Umbilical cord (tissue), 2 donors: ENCODE data around the gene SUGCT. TPM values are rescaled to one million over a fixed set of nuclear protein-coding genes. Genes with fewer than 3 reads are reported as not detected.
"Not testable (repeated sequence)": the region's sequence is repeated elsewhere in the genome, so short reads cannot be mapped to it uniquely, and the experiment has no call there.

Experiments used
- DNase-seq: peaks from one replicate; pipeline ENCODE4 v3.0.0-alpha.2; 2015; ENCODE audit warnings: low spot score
- total RNA-seq: library from RNA; depleted of rRNA; stranded (reverse); fragments of >200 nt; gene quantifications from one replicate; pipeline ENCODE4 v1.2.3, GENCODE V29; 2014; ENCODE audit warnings: low replicate concordance; ENCODE audit not compliant: insufficient read depth

Gene SUGCT
- 33.5 TPM for total RNA-seq

DNA sequence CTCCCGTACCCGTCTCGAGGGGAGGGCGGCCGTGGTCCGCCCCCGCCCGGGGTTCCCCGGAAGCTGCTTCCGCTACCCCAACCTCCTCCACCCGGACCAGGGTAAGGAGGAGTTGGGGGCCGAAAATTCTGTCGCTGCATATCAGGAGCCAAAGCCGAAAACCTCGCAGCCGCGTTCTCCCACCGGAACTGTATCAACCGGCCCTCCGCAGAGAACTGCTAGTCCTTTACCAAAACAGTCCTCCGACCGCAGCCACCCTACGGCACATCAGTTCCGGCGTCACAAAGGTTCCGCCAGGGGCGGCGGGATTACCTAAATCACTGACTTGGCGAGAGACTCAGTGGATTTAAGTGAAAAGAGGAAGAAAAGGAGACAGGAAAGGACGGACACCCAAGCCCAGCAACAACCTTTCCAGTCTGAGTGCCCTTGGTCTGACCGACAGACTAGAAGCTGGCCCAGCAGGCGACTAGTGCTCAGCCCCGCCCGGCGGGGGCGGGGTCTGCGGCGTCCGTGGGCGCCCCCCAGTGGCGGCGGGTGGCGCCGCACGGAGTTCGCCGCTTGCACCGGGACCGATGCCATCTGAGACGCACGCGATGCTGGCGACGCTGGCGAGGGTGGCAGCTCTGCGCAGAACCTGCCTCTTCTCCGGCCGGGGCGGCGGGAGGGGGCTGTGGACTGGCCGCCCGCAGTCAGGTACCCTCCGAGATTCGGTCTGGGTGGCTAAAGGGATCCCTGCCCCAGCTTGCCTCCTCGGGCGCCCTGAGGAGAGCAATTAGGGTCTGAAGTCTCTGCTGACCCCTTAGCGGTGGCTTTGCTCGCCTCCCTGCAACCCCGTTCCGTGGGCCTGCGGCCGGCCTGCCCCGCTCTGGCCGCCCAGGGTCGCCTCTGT lies at the start of gene SUGCT, which contains the start of gene MPLKIP:
Gene SUGCT, plus strand, starts transcription at position 578 of the 889 bp plus-strand sequence.
Gene MPLKIP, minus strand, starts transcription at position 195 of the 889 bp plus-strand sequence. Its CDS starts 55 bp downstream, at position 140.
- DNase-seq: peak; percentile 87

DNA sequence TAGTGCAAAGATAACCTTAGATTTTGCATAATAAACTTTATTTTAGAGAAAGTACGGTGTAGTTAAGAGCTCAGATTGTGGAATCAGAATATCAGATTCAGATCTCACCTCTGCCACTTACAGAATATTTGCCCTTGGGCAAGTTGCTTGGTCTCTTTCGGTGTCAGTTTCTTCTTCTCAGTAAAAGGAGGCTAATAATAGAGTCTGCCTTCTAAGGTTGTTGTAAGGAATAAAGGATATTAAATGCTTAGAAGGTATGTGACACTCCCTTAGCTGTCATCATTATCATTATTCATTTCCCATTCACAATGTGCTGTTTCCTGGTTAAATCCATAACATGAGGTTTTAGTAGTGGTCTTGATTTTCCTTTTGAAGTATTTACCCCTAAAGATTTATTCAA lies 42.6 kb upstream of the SUGCT start:
- no peak for DNase-seq

DNA sequence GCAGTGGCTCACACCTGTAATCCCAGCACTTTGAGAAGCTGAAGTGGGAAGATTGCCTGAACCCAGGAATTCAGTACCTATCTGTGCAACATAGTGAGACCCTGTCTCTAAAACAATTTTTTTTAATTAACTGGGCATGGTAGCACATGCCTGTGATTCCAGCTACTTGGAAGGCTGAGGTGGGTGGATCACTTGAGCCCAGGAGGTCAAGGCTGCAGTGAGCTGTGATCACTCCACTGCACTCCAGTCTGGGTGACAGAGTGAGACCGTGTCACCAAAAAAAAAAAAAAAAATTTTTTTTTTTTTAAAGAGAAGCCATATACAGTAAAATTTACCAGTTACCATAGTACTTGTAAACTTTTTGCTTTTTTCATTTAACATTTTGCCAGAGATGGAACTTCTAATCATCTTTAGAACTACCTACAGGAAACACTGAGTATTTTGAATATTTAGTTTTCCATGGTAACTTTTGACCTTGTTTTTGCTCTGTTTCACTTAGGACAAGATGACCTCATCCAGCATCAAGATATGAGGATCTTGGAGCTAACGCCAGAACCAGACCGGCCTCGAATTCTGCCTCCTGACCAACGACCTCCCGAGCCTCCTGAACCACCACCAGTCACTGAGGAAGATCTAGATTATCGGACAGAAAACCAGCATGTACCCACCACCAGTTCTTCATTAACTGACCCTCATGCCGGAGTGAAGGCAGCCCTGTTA lies 41.0 kb upstream of the SUGCT start:
- DNase-seq: no peak

DNA sequence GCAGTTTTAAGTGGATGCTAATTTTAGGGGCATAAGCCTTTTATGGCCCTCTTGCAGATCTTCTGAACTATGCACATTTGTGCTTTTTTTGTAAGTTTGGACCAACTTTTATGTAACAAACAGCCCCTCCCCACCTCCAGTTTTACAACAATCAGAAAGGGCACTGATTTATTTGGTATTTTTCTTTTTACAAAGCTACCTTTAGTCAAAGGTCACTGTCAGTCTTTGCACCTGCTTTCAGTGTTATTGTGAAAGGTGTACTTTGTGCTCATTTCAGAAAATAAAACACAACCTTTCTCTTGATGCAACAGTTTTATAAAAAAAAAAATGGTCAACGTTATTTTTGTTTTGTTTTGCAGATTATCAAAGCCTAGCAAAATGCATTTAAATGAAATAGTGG lies 39.6 kb upstream of the SUGCT start:
- DNase-seq: peak; percentile 21

DNA sequence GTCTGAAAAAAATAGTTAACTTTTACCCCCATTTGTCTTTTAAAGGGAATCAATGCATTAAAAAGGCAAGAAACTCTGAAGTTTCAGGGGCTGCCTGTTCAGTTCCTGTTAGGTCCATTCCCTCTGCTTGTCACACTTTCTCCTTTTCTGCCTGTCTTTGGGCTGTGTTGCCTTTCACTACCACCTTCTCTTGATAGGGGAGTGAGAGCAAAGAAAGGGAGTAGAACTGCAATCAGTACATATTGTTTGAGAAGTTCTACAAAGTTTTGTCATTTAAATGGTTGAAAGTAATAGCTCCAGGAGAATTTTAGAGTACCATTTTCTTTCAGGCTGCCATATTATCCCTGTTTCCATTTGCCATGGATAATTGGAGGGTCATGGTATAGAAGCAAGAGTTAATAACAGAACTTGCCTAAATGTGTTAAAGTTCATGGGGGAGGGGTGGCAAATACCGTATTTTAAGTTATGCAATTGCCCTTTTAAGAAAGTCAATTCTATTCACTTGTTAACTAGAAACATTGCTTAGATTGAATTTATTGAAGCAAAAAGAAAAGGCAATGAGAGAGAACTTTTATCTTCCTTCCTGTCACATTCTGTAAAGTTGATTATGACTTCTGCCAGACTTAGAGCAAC lies 39.0 kb upstream of the SUGCT start:
- no peak for DNase-seq

DNA sequence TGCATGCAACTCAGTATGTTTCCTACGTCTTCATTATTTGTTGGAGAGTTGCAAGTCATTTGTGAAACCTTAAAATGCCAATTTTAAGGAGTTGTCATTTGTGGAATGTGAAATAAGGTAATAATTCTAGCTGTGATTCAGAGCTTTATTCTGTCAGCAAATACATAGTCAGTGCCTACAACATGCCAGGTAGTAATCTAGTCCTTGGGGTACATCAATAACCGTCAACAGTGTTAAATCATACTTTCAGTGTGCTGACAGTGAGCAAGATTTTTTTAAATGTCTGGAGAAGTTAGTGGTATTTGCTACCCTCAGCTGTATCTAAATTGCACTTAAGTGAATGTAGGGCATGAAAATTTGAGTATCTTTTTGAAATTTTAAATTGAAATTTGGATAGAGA lies 37.1 kb upstream of the SUGCT start:
- peak; percentile 18 for DNase-seq

DNA sequence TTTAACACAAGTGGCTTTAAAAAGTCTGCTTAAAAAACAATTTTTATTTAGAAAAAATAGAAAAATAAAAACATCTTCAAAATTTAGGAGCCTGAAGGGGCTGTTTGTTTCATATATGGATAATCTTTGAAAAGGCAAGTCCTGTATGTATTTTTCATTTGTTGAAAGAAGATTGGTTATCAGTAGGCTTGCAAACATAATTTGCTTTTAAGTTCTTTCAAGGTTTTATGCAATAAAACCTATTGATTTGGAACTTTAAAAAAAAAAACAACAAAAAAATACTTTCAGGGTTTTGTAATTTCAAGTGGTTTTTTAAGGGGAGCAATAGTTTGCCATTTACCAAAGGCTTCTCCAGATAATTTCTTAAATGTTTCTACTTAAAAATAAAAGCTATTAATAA lies 36.0 kb upstream of the SUGCT start:
- DNase-seq: no peak

DNA sequence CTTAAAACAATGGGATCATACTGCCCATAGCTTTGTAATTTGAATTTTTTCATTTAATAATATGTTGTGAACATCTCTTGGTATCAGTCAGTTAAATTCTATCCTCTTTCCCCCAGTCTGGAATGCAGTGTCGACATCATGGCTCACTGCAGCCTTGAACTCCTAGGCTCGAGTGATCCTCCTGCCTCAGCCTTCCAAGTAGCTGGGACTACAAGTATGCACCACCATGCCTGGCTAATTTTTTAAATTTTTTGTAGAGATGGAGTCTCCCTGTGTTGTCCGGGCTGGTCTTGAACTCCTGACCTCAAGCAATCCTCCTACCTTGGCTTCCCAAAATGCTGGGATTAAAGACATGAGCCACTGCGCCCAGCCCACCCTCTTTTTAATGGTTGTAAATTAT lies 35.0 kb upstream of the SUGCT start:
- no peak for DNase-seq

DNA sequence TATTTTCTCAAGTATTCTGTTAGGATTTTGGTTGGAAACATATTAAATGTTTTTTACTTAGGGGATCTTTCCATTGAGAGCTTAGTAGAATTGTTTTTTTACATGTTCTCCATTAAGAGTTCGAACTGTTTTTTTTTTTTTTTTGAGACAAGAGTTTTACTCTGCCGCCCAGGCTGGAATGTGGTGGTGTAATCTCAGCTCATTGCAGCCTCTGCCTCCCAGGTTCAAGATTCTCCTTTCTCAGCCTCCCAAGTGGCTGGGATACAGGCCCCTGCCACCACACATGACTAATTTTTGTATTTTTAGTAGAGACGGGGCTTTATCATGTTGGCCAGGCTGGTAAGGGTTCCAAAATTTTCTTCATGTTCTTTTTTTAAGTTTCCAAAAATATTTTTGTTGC lies 33.6 kb upstream of the SUGCT start:
- DNase-seq: no peak

DNA sequence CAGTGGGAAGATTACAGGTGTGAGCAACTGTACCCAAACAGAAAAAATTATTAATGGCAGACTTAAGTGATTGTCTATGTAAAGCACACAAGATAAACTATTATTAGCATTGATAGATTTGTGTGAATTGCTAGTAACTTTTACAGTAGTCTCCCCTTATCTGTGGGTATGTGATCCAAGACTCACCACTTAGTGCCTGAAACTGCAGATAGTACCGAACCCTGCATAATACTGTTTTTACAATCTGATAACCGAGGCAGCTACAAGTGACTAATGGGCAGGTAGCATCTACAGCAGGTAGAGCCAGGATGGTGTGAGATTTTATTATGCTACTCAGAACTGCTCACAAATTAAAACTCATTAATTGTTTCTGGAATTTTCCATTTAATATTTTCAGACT lies 31.9 kb upstream of the SUGCT start:
- DNase-seq: no peak

DNA sequence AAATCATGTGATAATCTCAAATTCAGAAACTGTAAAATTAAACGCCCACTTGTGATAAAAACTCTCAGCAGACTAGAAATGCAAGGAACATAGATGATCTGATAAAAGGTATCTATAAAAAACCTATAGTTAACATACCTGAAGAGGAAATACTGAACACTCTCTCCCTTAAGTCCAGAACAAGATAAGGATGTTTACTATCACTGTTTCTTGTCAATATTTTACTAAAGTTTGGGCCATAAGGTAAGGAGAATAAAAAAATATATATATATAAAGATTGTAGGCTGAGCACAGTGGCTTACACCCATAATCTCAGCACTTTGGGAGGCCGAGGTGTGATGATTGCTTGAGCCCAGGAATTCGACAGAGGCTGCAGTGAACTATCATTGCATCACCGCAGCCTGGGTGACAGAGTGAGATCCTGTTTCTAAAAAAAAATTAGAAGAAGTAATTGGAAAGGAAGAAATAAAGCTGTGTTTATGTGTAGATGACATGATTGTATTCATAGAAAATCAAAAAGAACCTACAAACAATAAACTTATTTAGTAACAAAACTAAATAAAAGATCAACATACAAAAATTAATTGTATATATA lies 28.8 kb upstream of the SUGCT start:
- DNase-seq: no peak

DNA sequence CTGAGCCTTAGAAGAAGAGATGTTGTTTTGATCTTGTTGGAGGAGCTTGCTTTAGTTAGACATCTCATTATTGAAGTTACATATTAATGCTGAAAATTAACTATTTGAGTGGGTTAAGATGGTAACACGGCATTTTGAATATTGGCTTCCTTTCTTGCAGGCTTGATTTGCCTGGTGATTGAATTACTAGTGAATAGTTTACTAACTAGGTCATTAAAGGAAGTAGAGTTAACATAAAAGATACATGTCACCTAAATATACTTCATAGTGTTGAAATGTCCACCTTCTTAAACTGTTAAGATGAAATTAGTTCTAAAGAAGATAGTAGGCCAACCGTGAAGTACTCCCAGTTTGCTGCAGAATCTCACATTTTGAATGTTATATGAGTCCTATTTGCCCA lies 18.9 kb upstream of the SUGCT start:
- no peak for DNase-seq

DNA sequence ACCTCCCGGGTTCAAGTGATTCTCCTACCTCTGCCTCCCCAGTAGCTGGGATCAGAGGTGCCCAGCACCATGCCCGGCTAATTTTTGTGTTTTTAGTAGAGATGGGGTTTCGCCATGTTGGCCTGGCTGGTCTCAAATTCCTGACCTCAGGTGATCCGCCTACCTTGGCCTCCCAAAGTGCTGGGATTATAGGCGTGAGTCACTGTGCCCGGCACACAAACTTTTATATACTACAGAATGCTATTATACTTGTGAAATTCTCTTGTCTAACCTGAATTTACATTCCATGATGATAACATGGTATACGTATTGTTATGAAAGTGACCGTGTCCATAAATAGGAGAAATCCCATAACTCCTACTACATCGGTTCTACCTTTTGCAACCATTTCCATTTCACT lies 17.6 kb upstream of the SUGCT start:
- DNase-seq: not testable (repeated sequence)

DNA sequence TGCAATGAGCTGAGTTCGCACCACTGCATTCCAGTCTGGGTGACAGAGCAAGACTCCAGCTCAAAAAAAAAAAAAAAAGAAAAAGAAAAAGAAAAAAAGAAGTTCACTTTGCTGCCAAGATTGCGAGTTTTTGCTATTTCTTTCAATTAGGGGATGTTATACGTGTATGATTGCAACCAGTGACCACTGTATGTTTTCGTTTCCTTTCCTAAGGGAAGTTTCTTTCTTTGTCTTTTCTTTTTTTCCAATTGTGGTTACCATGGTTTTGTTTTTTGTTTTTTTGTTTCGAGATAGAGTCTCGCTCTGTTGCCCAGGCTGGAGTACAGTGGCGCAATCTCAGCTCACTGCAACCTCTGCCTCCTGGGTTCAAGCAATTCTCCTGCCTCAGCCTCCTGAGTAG lies 16.6 kb upstream of the SUGCT start:
- DNase-seq: not testable (repeated sequence)

DNA sequence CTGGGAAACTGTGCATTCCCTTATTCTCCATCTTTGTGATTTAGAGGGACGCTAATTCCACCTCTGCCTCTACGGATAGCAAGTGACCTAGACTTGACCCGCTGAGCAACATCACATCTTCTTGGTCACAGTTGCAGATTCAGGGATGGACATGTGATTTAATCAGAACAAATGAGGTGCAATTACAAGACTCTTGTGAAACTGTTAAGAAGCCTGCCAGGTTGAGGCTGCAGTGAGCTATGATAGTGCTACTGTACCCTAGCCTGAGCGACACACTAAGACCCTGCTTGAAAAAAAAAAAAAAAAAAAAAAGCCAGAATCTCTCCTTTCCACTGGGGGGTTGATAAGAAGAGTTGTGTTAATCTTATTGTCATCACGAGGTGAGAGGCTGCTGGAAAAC lies 14.8 kb upstream of the SUGCT start:
- no peak for DNase-seq

DNA sequence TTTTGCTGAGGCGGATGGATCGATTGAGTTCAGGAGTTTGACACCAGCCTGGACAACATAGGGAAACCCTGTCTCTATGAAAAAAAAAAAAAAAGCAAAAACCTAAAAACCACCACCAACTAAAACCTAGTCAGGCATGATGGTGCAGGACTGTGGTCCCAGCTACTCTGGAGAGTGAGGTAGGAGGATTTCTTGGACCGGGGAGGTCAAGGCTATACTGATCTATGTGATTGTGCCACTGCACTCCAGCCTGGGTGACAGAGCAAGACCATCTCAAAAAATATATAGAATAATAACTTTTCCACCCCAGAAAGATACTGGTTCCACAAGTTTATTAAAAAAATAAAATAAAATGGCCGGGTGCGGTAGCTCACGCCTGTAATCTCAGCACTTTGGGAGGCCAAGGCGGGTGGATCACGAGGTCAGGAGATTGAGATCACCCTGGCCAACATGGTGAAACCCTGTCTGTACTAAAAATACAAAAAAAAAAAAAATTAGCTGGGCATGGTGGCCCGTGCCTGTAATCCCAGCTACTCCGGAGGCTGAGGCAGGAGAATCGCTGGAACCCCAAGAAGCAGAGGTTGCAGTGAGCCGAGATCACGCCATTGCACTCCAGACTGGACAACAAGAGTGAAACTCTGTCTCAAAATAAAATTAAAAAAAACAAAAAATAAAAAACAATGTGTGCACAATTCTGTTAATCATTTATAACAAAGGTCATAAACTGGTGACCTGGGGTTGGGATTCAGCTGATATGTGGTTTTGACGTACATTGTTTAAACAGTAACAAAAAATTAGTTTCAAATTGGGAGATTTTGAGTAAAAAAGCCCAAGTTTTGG lies 12.5 kb upstream of the SUGCT start:
- DNase-seq: not testable (repeated sequence)

DNA sequence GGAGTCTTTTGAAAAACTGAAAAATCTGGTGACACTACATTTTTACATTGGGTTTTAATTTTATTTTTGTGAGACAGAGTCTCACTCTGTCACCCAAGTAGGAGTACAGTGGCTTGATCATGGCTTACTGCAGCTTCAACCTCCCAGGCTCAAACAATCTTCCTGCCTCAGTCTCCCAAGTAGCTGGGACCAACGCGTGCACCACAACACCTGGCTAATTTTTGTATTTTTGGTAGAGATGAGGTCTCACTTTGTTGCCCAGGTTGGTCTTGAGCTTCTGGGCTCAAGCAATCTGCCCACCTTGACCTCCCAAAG lies 11.9 kb upstream of the SUGCT start:
- DNase-seq: no peak

DNA sequence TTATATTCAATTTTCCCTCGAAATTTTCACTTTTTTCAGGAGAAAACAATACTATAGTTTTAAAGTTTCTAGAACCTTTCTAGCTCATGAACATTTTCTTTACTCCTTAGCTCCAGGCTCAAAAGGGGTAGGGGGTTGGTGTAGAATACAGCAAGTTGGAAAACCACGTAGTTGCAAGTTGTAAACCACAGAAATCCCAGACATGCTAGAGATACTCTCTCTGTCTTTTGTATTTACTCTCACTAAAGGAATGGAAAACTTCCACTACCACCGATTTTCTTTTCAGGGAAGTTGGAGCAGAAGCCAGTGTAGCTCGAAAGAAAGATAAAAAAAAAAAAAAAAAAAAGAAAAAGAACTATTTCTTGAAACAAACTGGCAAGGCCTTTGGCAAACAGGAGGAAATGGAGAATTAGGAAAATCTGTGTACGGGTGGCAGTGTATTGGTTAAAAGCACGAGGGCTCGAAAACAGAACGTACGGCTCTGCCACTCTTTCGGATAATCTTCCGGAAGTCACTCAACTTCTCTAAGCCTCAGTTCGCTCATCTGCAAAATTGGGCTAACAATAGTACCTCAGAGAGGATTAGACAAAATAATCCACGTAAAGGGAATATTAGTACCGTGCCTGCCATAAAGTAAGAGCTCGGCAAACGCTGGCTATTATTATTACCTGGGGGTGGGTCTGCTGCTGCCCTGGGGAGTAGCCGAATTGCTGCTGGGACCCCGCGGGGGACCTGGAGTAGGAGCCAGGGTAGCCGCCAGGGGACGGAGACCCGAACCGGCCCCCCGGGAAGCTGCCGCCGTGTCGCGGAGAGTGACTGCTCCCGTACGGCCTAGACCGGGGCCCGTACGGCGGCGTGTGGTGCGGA lies 1.0 kb upstream of the SUGCT start:
- peak; percentile 14 for DNase-seq

DNA sequence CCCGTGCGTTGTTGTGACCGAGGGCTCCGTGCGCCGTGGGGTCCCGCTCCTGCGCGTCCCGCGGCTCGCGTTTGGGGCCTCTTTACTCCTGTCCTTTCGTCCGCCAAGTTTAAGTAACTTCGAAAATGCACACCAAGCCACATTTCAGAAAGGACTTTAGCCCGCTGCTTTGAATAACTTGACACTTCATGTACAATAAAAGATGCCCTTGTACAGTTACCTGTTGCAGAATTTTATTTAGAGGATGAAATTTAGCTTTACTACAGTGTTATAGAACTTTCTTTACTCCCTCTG lies 459 bp downstream of the SUGCT start:
- peak; percentile 19 for DNase-seq

DNA sequence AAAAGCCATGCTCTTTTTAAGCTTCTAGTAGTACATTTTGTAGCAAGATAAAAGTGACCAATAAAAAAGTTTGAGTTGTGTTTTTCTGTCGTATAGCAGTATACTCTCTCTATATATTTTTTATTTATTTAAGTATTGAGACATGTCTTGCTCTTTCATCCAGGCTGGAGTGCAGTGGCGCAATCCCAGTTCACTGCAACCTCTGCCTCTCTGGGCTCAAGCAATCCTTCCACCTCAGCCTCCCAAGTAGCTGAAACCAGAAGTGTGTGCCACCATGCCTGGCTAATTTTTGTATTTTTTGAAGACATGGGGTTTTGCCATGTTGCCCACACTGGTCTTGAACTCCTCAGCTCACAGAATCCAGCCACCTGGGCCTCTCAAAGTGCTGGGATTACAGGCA lies 2.8 kb downstream of the SUGCT start:
- no peak for DNase-seq
